Measurements from ENCODE around the gene PHYH.

Gene PHYH

DNA sequence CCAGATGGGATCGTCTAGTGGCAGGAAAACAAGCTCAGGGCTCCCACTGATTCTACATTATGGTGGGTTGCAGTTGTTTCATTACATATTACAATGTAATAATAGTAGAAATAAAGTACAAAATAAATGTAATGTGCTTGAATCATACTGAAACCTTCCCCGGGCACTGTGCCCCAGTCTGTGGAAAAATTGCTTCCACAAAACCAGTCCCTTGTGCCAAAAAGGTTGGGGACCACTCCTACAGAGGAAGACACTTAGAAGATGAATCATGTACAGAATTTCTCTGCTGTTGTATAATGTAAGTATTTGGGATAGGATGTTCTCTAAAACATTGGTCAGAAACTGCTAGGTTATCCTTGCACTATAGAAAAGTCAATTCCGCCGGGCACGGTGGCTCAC lies 11.3 kb upstream of the PHYH start:
- DNase-seq (ENCODE audit: low read depth, low spot score): no peak
- in situ Hi-C loops (cut with HindIII; ENCODE audit: low sequenced_read_pairs): no loop called here
- H3K4me3 ChIP-seq (ENCODE audit: low read depth, low read length): no peak overlapping the region
- TF ChIP-seq, protein P1, sequence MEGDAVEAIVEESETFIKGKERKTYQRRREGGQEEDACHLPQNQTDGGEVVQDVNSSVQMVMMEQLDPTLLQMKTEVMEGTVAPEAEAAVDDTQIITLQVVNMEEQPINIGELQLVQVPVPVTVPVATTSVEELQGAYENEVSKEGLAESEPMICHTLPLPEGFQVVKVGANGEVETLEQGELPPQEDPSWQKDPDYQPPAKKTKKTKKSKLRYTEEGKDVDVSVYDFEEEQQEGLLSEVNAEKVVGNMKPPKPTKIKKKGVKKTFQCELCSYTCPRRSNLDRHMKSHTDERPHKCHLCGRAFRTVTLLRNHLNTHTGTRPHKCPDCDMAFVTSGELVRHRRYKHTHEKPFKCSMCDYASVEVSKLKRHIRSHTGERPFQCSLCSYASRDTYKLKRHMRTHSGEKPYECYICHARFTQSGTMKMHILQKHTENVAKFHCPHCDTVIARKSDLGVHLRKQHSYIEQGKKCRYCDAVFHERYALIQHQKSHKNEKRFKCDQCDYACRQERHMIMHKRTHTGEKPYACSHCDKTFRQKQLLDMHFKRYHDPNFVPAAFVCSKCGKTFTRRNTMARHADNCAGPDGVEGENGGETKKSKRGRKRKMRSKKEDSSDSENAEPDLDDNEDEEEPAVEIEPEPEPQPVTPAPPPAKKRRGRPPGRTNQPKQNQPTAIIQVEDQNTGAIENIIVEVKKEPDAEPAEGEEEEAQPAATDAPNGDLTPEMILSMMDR (IDR thresholded peaks at IDR 0.05; ENCODE audit: low read depth, low read length): no peak

DNA sequence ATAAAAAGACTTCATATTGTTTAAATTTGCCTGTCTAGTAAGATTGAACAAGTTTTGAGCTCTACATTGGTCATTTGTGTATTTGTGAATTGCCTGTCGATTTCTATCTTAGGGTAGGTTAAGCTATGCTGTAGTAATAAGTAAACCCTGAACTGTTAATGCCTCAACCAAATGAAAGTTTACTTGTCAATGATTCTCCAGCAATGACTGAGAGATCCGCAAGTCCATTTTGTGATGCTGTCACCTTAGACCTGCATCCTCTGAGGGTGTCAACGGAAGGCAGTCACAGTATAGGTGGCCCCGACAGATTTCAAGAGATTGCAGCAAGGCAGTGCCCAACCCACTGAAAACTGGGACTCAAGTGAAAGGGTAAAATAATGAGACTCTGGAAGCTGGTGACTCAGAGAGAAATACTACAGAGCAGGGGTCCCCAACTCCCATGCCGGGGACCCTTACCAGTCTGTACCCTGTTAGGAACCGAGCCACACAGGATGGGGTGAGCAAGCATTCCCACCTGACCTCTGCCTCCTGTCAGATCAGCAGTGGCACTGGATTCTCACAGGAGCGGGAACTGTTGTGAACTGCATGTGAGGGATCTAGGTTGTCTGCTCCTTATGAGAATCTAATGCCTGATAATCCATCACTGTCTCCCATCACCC lies 10.8 kb upstream of the PHYH start:
- TF ChIP-seq, protein P1 (IDR thresholded peaks at IDR 0.05; ENCODE audit: low read depth, low read length): no peak
- no peak overlapping the region for H3K4me3 ChIP-seq (ENCODE audit: low read depth, low read length)
- in situ Hi-C loops (cut with HindIII; ENCODE audit: low sequenced_read_pairs): no loop called here
- no peak for DNase-seq (ENCODE audit: low read depth, low spot score)

DNA sequence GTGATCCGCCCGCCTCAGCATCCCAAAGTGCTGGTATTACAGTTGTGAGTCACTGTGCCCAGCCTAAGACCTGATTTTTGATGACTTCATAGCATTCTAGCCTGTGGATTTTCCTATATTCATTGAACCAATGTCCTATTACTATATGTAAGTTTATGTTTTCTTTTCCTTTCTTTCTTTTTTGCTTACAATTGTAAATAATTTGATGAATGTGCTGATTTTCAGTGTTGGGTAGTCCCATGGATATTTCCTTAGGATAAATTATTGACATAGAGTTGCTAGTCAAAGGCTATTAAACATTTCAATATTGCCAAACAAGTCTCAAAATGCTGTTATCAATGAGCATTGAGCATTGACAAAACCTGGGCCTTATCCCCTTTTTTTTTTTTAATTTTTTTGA lies 9.9 kb upstream of the PHYH start:
- TF ChIP-seq, protein P1 (IDR thresholded peaks at IDR 0.05; ENCODE audit: low read depth, low read length): no peak
- DNase-seq (ENCODE audit: low read depth, low spot score): no peak
- no peak overlapping the region for H3K4me3 ChIP-seq (ENCODE audit: low read depth, low read length)
- in situ Hi-C loops (cut with HindIII; ENCODE audit: low sequenced_read_pairs): no loop called here

DNA sequence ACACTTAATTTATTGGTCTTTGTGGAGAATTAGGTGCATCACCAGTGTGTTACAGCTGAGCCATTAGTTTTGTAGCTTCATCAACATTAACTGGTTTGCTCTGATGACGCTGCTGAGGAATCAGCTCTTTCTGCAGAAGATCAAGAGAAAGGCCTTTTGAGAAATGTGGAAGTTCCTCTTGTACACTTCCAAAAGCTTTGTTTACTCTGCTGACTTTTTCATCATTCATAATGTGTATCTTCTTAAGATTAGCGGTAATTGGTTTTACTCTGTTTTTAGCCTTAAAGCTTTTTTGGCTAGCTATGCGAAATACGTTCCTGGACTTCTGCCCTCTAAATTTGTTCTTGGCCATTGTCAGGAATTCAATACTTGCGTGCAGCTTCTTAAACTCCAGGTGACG lies 8.2 kb upstream of the PHYH start:
- no peak overlapping the region for H3K4me3 ChIP-seq (ENCODE audit: low read depth, low read length)
- TF ChIP-seq, protein P1 (IDR thresholded peaks at IDR 0.05; ENCODE audit: low read depth, low read length): no peak
- in situ Hi-C loops (cut with HindIII; ENCODE audit: low sequenced_read_pairs): no loop called here
- no peak for DNase-seq (ENCODE audit: low read depth, low spot score)

GRCh38 chr10:13306103-13306502 lies 6.2 kb upstream of the PHYH start:
- DNase-seq (ENCODE audit: low read depth, low spot score): no peak
- no peak overlapping the region for H3K4me3 ChIP-seq (ENCODE audit: low read depth, low read length)
- in situ Hi-C loops (cut with HindIII; ENCODE audit: low sequenced_read_pairs): no loop called here
- TF ChIP-seq, protein P1 (IDR thresholded peaks at IDR 0.05; ENCODE audit: low read depth, low read length): no peak

- in situ Hi-C loops (cut with HindIII; ENCODE audit: low sequenced_read_pairs): no loop called here
- peak overlapping the region; percentile 69 for H3K4me3 ChIP-seq (ENCODE audit: low read depth, low read length)
- no peak for DNase-seq (ENCODE audit: low read depth, low spot score)
- TF ChIP-seq, protein P1 (IDR thresholded peaks at IDR 0.05; ENCODE audit: low read depth, low read length): no peak
These were observed 3.1 kb upstream of the PHYH start for GRCh38 chr10:13302821-13303555.
